GM12891 (cell line): ENCODE data around the gene KRT6C.

Experiments
- POLR2A ChIP-seq: IDR thresholded peaks from 2 replicates; pipeline ENCODE4 v1.6.1; 2011; ENCODE audit warnings: low read depth, low read length, control low read depth
- SPI1 ChIP-seq: IDR thresholded peaks from 2 replicates; pipeline ENCODE4 v1.6.1; 2011; ENCODE audit warnings: low read depth, low read length, control low read depth
- TAF1 ChIP-seq: IDR thresholded peaks from 2 replicates; pipeline ENCODE4 v1.6.1; 2011; ENCODE audit warnings: low read depth, low read length, control low read depth

DNA sequence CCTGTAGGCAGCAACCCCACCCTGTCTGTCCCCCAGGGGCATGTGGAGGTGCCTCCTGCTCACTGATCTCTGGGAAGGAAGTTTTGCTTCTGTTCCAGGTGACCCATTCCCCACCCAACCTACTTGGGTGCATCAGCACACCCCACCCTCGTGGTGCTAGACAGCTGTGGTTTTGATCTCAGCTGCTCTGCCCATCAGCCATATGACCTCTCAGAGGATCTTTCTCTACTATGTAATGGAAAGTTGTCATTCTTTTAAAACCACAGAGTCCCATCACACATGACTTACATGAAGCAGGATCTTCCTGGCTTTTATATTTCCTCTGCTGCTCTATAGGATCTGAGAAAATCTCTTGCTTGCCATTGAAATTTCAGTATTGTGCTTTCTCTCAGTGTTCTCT lies 53.9 kb downstream of the KRT6C start:
- no peak for TF ChIP-seq POLR2A
- no peak for TF ChIP-seq SPI1
- TF ChIP-seq TAF1 = no peak
